GM23338 (cell line): Measurements from ENCODE around the gene PER2. TPM values are rescaled to one million over a fixed set of nuclear protein-coding genes. Genes with fewer than 3 reads are reported as not detected.

Experiments
- ATAC-seq: fragments of 200-7000 bp; cut with Tn5 transposase; 3 replicates; pipeline ENCODE4 v1.9.1; 2020
- DNase-seq: peaks from one replicate; pipeline ENCODE4 v3.0.0-alpha.2; 2015; ENCODE audit warnings: low spot score
- H2AFZ ChIP-seq: fragments of 200-600 bp; sonication (generic); 2 replicates; pipeline ENCODE4 v1.8.0; 2016; ENCODE audit warnings: antibody characterized with exemption, mild to moderate bottlenecking, moderate library complexity
- H3F3A ChIP-seq: fragments of 200-600 bp; sonication (generic); replicated peaks from 2 replicates; pipeline ENCODE4 v1.8.0; 2017; ENCODE audit warnings: antibody characterized with exemption, mixed run types, low read depth
- H3K27ac ChIP-seq: fragments of 200-600 bp; sonication (generic); 2 replicates; pipeline ENCODE4 v1.6.1; 2016; ENCODE audit warnings: low read depth
- H3K27me3 ChIP-seq: fragments of 200-600 bp; sonication (generic); 2 replicates; pipeline ENCODE4 v1.8.0; 2016; ENCODE audit warnings: mild to moderate bottlenecking, mixed run types, moderate library complexity; ENCODE audit not compliant: insufficient read depth
- H3K36me3 ChIP-seq: fragments of 200-600 bp; sonication (generic); 2 replicates; pipeline ENCODE4 v1.8.0; 2016; ENCODE audit warnings: mild to moderate bottlenecking; ENCODE audit not compliant: insufficient read depth
- H3K4me1 ChIP-seq: fragments of 200-600 bp; sonication (generic); 2 replicates; pipeline ENCODE4 v1.8.0; 2016; ENCODE audit warnings: mild to moderate bottlenecking, moderate library complexity; ENCODE audit not compliant: insufficient read depth
- H3K4me2 ChIP-seq: fragments of 200-600 bp; sonication (generic); 2 replicates; pipeline ENCODE4 v1.7.1; 2017; ENCODE audit warnings: mixed run types
- H3K4me3 ChIP-seq: fragments of 200-600 bp; sonication (generic); 2 replicates; pipeline ENCODE4 v1.6.1; 2016; ENCODE audit warnings: mixed run types
- H3K79me2 ChIP-seq: fragments of 200-600 bp; sonication (generic); replicated peaks from 2 replicates; pipeline ENCODE4 v1.8.0; 2017; ENCODE audit warnings: mild to moderate bottlenecking; ENCODE audit not compliant: insufficient read depth
- H3K9me2 ChIP-seq: fragments of 200-600 bp; sonication (generic); 2 replicates; pipeline ENCODE4 v1.8.0; 2017; ENCODE audit not compliant: insufficient read depth
- H4K20me1 ChIP-seq: fragments of 200-600 bp; sonication (generic); replicated peaks from 2 replicates; pipeline ENCODE4 v1.8.0; 2017; ENCODE audit warnings: mild to moderate bottlenecking; ENCODE audit not compliant: insufficient read depth
- H3K27ac Mint-ChIP-seq: 2 replicates; pipeline ENCODE4 v1.8.0; 2020; ENCODE audit warnings: inconsistent platforms, mild to moderate bottlenecking, moderate library complexity, mixed read lengths
- H3K27me3 Mint-ChIP-seq: 3 replicates; pipeline ENCODE4 v1.8.0; 2022; ENCODE audit warnings: low read depth, mild to moderate bottlenecking, moderate library complexity, mixed read lengths, inconsistent platforms; ENCODE audit not compliant: insufficient read depth, poor library complexity
- H3K36me3 Mint-ChIP-seq: 3 replicates; pipeline ENCODE4 v1.8.0; 2021; ENCODE audit warnings: low read depth, mild to moderate bottlenecking, inconsistent platforms, moderate library complexity, mixed read lengths
- H3K4me1 Mint-ChIP-seq: 3 replicates; pipeline ENCODE4 v1.8.0; 2020; ENCODE audit warnings: mild to moderate bottlenecking, inconsistent platforms, mixed read lengths
- H3K4me3 Mint-ChIP-seq: 3 replicates; pipeline ENCODE4 v1.8.0; 2021; ENCODE audit warnings: moderate library complexity, mild to moderate bottlenecking, inconsistent platforms, mixed read lengths
- H3K9me3 Mint-ChIP-seq: 3 replicates; pipeline ENCODE4 v1.8.0; 2020; ENCODE audit warnings: moderate library complexity, mild to moderate bottlenecking, inconsistent platforms, mixed read lengths
- CREB1 ChIP-seq: fragments of 250-450 bp; sonication (Bioruptor Pico); IDR thresholded peaks from 2 replicates; pipeline ENCODE4 v1.5.0; 2020; ENCODE audit warnings: low read depth, mild to moderate bottlenecking, moderate library complexity
- CTCF ChIP-seq, 2 experiments: fragments of 200-600 bp in 1 of 2; sonication (generic) in 1 of 2; conservative IDR thresholded peaks; 2 replicates each; pipeline versions ENCODE4 v1.5.1 to v1.6.1; 2016 to 2017; ENCODE audit warnings: antibody characterized with exemption in 2 of 2, low read depth in 2 of 2, mild to moderate bottlenecking in 2 of 2, moderate library complexity in 1 of 2
- ETS1 ChIP-seq: IDR thresholded peaks from 2 replicates; pipeline ENCODE4 v1.6.1; 2016; ENCODE audit warnings: antibody characterized with exemption
- EZH2 ChIP-seq: fragments of 200-600 bp; sonication (generic); IDR thresholded peaks from one replicate; pipeline ENCODE4 v1.8.0; 2017; ENCODE audit warnings: antibody characterized with exemption, mild to moderate bottlenecking, low read depth; ENCODE audit not compliant: unreplicated experiment
- EZH2phosphoT487 ChIP-seq: fragments of 200-600 bp; sonication (generic); IDR thresholded peaks from one replicate; pipeline ENCODE4 v1.8.1; 2018; ENCODE audit warnings: antibody characterized with exemption; ENCODE audit not compliant: unreplicated experiment
- JUNB ChIP-seq: IDR thresholded peaks from one replicate; pipeline ENCODE4 v1.6.1; 2016; ENCODE audit warnings: antibody characterized with exemption; ENCODE audit not compliant: unreplicated experiment
- NANOG ChIP-seq: IDR thresholded peaks from 2 replicates; pipeline ENCODE4 v1.6.1; 2016; ENCODE audit warnings: antibody characterized with exemption, borderline replicate concordance
- POLR2AphosphoS5 ChIP-seq: IDR thresholded peaks from 2 replicates; pipeline ENCODE4 v1.6.1; 2016; ENCODE audit warnings: antibody characterized with exemption, low read depth
- REST ChIP-seq: IDR thresholded peaks from one replicate; pipeline ENCODE4 v1.6.1; 2018; ENCODE audit warnings: antibody characterized with exemption; ENCODE audit not compliant: unreplicated experiment
- STAT1 ChIP-seq: IDR thresholded peaks from one replicate; pipeline ENCODE4 v1.6.1; 2016; ENCODE audit warnings: antibody characterized with exemption; ENCODE audit not compliant: unreplicated experiment
- ZNF114 ChIP-seq: fragments of 250-450 bp; sonication (Bioruptor Pico); IDR thresholded peaks from 2 replicates; pipeline ENCODE4 v1.5.0; 2020; ENCODE audit warnings: mild to moderate bottlenecking, moderate library complexity
- ZNF331 ChIP-seq: fragments of 250-450 bp; sonication (Bioruptor Pico); IDR thresholded peaks from 2 replicates; pipeline ENCODE4 v1.5.0; 2020; ENCODE audit warnings: low read depth, mild to moderate bottlenecking, moderate library complexity
- ZNF462 ChIP-seq: fragments of 250-450 bp; sonication (Bioruptor Pico); IDR thresholded peaks from 2 replicates; pipeline ENCODE4 v1.5.0; 2020; ENCODE audit warnings: mild to moderate bottlenecking, moderate library complexity
- polyA plus RNA-seq: library from polyadenylated mRNA; unstranded; fragments of >200 nt; fragmentation: Nextera tagmentation; extraction: Ambion mirVana; gene quantifications from 2 replicates; pipeline ENCODE4 v1.2.1, GENCODE V29; 2016
- total RNA-seq: library from RNA; depleted of rRNA; stranded (reverse); fragments of >200 nt; shearing (Covaris generic); gene quantifications from 2 replicates; pipeline ENCODE4 v1.2.3, GENCODE V29; 2014

The PER2 gene
- total and polyA plus RNA-seq, 2 experiments from 2014 or later, result 2.2 to 4.6 TPM

GRCh38 chr2:238261718-238262375 is 26.6 kb downstream of the PER2 start (continued):
- no peak for TF ChIP-seq POLR2AphosphoS5
- no peak for TF ChIP-seq NANOG

GRCh38 chr2:238260883-238261282 is 27.5 kb downstream of the PER2 start:
- Histone ChIP-seq H3K9me2 (no peaks in the 10 kb centered on the region), H3K36me3 (no peaks in the 10 kb centered on the region), H3K4me3 (no peak overlapping the region), H3F3A (no peaks in the 10 kb centered on the region), H4K20me1 (0 out of 2 replicates have a peak, but pooled peaks cover 2% of the 10 kb centered on the region), H3K27ac (no peak overlapping the region), H3K79me2 (no peaks in the 10 kb centered on the region), H3K27me3 (no peaks in the 10 kb centered on the region), H3K4me1 (no peaks in the 10 kb centered on the region), H2AFZ (no peak overlapping the region), H3K4me2 (no peak overlapping the region)
- peaks cover 10% of the 10 kb centered on the region for H3K36me3 Mint-ChIP-seq
- ATAC-seq (no peak), DNase-seq (no peak)
- H3K4me3 Mint-ChIP-seq, result no peak overlapping the region
- H3K9me3 Mint-ChIP-seq, result no peaks in the 10 kb centered on the region
- TF ChIP-seq EZH2 (no peak), ZNF462 (no peak), CTCF (conservative IDR thresholded peaks at IDR 0.05; ENCODE audit: low read depth in 2 of 2) (no peak), ZNF331 (CRISPR knock-in tag) (no peak), POLR2AphosphoS5 (no peak), REST (no peak), EZH2phosphoT487 (no peak), STAT1 (no peak), NANOG (no peak), CREB1 (CRISPR knock-in tag) (no peak), JUNB (no peak), ETS1 (no peak), ZNF114 (CRISPR knock-in tag) (no peak)
- peaks cover 6% of the 10 kb centered on the region for H3K27me3 Mint-ChIP-seq
- H3K27ac Mint-ChIP-seq, result no peak overlapping the region
- peaks cover 7% of the 10 kb centered on the region for H3K4me1 Mint-ChIP-seq
